ENCODE measurements around the gene FGD5.

DNA sequence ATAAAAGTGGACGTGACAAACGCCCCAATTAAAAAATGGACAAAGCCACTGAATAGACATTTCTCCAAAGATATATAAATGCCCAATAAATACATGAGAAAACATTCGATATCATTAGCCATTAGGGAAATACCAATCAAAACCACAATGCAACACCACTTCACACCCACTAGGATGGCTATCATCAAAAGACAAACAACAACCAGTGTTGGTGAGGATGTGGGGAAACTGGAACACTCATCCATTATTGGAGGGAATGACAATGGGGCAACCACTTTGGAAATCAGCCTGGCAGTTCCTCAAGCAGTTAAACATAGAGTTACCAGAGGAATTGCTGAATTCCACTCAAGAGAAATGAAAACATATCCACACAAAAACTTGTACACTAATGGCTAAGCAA, 32.4 kb upstream of the FGD5 start:
- TF ChIP-seq CTCF (IDR thresholded peaks at IDR 0.05; ENCODE audit: low read depth, low read length, poor library complexity, severe bottlenecking) (no peak), EZH2phosphoT487 (IDR thresholded peaks at IDR 0.05; ENCODE audit: borderline replicate concordance, low read length) (no peak)
